Right atrium auricular region (tissue), 2 donors: ENCODE results near the gene CDH13. TPM values are rescaled to one million over a fixed set of nuclear protein-coding genes. Genes with fewer than 3 reads are reported as not detected.

Experiments
- DNase-seq: peaks from one replicate; pipeline ENCODE4 v3.0.0-alpha.2; 2019; ENCODE audit warnings: low spot score
- H3K27ac ChIP-seq, 2 donors: fragments of 200-600 bp; sonication (generic); 1 replicate in 1 of 2; 2 replicates in 1 of 2; pipeline ENCODE4 v1.5.1; 2016 to 2019
- H3K27me3 ChIP-seq, 2 donors: fragments of 200-600 bp; sonication (generic); one replicate each; pipeline versions ENCODE4 v1.5.1 to v1.6.0; 2017 to 2019
- H3K36me3 ChIP-seq: fragments of 200-600 bp; sonication (generic); one replicate; pipeline ENCODE4 v1.5.1; 2016
- H3K4me1 ChIP-seq, 2 donors: fragments of 200-600 bp; sonication (generic); one replicate each; pipeline versions ENCODE4 v1.5.1 to v1.6.0; 2017 to 2019
- H3K4me3 ChIP-seq, 2 donors: fragments of 200-600 bp; sonication (generic); 1 replicate in 1 of 2; 2 replicates in 1 of 2; pipeline ENCODE4 v1.5.1; 2017 to 2019; ENCODE audit warnings: mild to moderate bottlenecking in 1 of 2, moderate library complexity in 1 of 2
- H3K9me3 ChIP-seq, 2 donors: fragments of 200-600 bp; sonication (generic); one replicate each; pipeline ENCODE4 v1.5.1; 2019
- total RNA-seq, 2 donors: library from RNA; depleted of rRNA; stranded (reverse); fragments of >200 nt; gene quantifications; one replicate each; pipeline ENCODE4 v1.1.0, GENCODE V29; 2016
- TF ChIP-seq, protein P1 (sequence below), 2 donors: fragments of 200-600 bp; sonication (generic); IDR thresholded peaks; one replicate each; pipeline ENCODE4 v1.5.1; 2019; ENCODE audit warnings: antibody characterized with exemption in 2 of 2

The CDH13 gene
- total RNA-seq, 2 donors from 2014 or later: 75.4 to 85.9 TPM

- TF ChIP-seq, protein P1, sequence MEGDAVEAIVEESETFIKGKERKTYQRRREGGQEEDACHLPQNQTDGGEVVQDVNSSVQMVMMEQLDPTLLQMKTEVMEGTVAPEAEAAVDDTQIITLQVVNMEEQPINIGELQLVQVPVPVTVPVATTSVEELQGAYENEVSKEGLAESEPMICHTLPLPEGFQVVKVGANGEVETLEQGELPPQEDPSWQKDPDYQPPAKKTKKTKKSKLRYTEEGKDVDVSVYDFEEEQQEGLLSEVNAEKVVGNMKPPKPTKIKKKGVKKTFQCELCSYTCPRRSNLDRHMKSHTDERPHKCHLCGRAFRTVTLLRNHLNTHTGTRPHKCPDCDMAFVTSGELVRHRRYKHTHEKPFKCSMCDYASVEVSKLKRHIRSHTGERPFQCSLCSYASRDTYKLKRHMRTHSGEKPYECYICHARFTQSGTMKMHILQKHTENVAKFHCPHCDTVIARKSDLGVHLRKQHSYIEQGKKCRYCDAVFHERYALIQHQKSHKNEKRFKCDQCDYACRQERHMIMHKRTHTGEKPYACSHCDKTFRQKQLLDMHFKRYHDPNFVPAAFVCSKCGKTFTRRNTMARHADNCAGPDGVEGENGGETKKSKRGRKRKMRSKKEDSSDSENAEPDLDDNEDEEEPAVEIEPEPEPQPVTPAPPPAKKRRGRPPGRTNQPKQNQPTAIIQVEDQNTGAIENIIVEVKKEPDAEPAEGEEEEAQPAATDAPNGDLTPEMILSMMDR (IDR thresholded peaks at IDR 0.05): no peak
- Histone ChIP-seq H3K27ac (no peak overlapping the region), H3K27me3 (no peaks in the 10 kb centered on the region), H3K36me3 (no peaks in the 10 kb centered on the region), H3K4me1 (peaks cover 0 to 27% of the 10 kb centered on the region in 2 donors), H3K4me3 (no peak overlapping the region), H3K9me3 (no peaks in the 10 kb centered on the region)
- no peak for DNase-seq
Measured at GRCh38 chr16:83774066-83774465, 1147.3 kb downstream of the CDH13 start.

GRCh38 chr16:83776944-83777343 lies 1150.2 kb downstream of the CDH13 start:
- no peak for DNase-seq
- Histone ChIP-seq H3K4me1 (peaks cover 0 to 21% of the 10 kb centered on the region in 2 donors), H3K27ac (no peak overlapping the region), H3K9me3 (no peaks in the 10 kb centered on the region), H3K4me3 (no peak overlapping the region), H3K36me3 (no peaks in the 10 kb centered on the region), H3K27me3 (no peaks in the 10 kb centered on the region)
- TF ChIP-seq, protein P1 (IDR thresholded peaks at IDR 0.05): no peak

DNA sequence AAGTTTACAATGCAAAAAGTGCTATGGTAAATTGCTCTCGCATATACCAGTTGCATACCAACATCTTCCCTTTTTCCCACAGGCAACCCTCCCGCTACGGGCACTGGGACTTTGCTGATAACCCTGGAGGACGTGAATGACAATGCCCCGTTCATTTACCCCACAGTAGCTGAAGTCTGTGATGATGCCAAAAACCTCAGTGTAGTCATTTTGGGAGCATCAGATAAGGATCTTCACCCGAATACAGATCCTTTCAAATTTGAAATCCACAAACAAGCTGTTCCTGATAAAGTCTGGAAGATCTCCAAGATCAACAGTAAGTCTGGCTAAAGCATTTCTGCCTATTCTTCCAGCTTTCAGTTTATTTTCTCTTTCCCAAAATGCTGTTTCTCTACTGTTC lies 1153.1 kb downstream of the CDH13 start:
- Histone ChIP-seq H3K36me3 (peaks cover 3% of the 10 kb centered on the region), H3K4me3 (no peak overlapping the region), H3K4me1 (peaks cover 0 to 21% of the 10 kb centered on the region in 2 donors), H3K27ac (no peak overlapping the region), H3K9me3 (no peaks in the 10 kb centered on the region), H3K27me3 (no peaks in the 10 kb centered on the region)
- TF ChIP-seq, protein P1 (IDR thresholded peaks at IDR 0.05): no peak
- DNase-seq: no peak

DNA sequence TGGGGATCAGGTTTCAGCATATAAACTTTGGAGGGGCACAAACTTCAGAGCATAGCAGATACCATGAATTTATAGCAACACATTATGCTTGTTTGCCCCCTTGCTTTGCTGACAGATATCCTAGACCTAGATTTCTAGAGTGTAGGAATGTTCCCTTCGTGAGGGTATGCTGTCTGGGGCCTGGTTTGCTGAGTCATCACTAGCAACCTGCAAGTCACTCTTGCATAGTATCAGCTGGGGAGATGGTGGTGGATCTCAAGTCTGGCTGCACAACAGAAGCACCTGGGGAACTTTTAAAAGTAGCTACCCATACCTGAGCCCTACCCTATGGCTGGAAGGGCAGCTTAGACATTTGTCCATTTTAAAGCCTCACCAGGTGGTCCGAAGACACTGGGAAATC lies 1158.7 kb downstream of the CDH13 start:
- Histone ChIP-seq H3K27me3 (no peaks in the 10 kb centered on the region), H3K4me3 (no peak overlapping the region), H3K36me3 (peaks cover 3% of the 10 kb centered on the region), H3K27ac (no peak overlapping the region), H3K4me1 (peaks cover 0 to 2% of the 10 kb centered on the region in 2 donors), H3K9me3 (no peaks in the 10 kb centered on the region)
- TF ChIP-seq, protein P1 (IDR thresholded peaks at IDR 0.05): no peak
- no peak for DNase-seq

GRCh38 chr16:83789642-83790401 lies 1163.1 kb downstream of the CDH13 start:
- no peak for DNase-seq
- no peaks in the 10 kb centered on the region for H3K27me3 ChIP-seq
- H3K27ac ChIP-seq: no peak overlapping the region
- no peak overlapping the region for H3K4me3 ChIP-seq
- TF ChIP-seq, protein P1 (IDR thresholded peaks at IDR 0.05): no peak
- peaks cover 6% of the 10 kb centered on the region for H3K36me3 ChIP-seq
- H3K4me1 ChIP-seq: no peaks in the 10 kb centered on the region
- peaks cover 0 to 3% of the 10 kb centered on the region in 2 donors for H3K9me3 ChIP-seq

- H3K27ac ChIP-seq: no peak overlapping the region
- no peak overlapping the region for H3K4me3 ChIP-seq
- TF ChIP-seq, protein P1 (IDR thresholded peaks at IDR 0.05): no peak
- H3K27me3 ChIP-seq: no peaks in the 10 kb centered on the region
- no peaks in the 10 kb centered on the region for H3K4me1 ChIP-seq
- peaks cover 0 to 3% of the 10 kb centered on the region in 2 donors for H3K9me3 ChIP-seq
- no peak for DNase-seq
- peaks cover 6% of the 10 kb centered on the region for H3K36me3 ChIP-seq
Measured at GRCh38 chr16:83791916-83792315, 1165.1 kb downstream of the CDH13 start.
